GM21717 (cell line): ENCODE results near the gene CMTM2.
"Not testable (repeated sequence)": the region's sequence is repeated elsewhere in the genome, so short reads cannot be mapped to it uniquely, and the experiment has no call there.

ENCODE experiments used
- ATAC-seq: cut with Tn5 transposase; IDR thresholded peaks from one replicate; pipeline ENCODE4 v1.9.1; 2021; ENCODE audit warnings: mild to moderate bottlenecking, moderate library complexity; ENCODE audit not compliant: unreplicated experiment

The CMTM2 gene

DNA sequence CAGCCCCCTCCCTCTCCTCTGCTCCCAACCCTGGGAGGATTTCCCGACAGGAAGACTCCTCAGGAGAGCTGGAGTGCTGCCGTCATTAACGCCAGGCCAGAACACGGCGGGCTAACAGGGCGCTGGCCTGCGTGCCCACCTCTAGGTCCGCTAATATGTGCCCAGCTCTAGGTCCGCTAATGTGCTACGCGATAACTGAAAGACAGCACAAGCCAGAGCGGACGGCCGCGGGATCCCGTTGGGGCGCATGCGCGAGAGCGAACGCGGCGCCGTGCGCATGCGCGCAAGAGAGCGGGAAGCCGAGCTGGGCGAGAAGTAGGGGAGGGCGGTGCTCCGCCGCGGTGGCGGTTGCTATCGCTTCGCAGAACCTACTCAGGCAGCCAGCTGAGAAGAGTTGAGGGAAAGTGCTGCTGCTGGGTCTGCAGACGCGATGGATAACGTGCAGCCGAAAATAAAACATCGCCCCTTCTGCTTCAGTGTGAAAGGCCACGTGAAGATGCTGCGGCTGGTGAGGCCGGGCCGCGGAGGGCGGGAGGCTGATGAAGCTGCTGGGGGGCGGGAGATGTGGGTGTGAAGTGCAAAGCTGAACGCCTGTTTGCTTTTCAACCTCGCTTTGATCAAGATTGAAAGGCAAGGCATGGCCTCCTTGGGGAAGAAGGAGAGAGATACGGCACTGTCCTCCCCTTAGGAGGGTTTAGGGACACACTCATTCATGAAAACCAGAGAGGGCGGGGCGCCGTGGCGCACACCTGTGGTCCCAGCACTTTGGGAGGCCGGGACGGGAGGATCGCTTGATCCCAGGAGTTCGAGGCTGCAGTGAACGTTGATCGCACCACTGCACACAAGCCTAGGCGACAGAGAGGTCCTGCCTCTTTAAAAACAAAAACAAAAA, 26.7 kb upstream of the CMTM2 start, which contains the start of gene CKLF:
Gene CKLF (plus strand): TSS at position 291 of the 892 bp plus-strand sequence. CDS start 140 bp downstream, at position 431.
- peak; percentile 64 for ATAC-seq

DNA sequence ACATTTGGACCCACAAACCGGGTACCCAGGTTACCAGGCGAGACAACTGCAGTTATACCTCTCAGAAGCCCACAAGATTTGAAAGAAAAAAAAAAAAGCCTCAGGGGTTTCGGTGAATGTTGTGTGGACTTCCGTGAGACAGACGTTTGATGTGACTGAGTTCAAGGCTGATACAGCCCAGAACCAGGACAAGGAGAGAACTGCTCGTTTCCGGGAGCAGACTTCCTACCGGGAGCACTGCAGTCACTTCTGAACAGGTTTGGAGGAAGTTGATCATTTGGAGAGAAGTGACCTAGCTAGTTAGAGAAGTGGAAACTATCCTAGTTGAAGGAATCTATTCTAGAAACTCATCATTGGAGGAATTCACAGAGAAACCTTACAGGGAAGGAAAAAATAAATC, 26.0 kb upstream of the CMTM2 start:
- no peak for ATAC-seq

DNA sequence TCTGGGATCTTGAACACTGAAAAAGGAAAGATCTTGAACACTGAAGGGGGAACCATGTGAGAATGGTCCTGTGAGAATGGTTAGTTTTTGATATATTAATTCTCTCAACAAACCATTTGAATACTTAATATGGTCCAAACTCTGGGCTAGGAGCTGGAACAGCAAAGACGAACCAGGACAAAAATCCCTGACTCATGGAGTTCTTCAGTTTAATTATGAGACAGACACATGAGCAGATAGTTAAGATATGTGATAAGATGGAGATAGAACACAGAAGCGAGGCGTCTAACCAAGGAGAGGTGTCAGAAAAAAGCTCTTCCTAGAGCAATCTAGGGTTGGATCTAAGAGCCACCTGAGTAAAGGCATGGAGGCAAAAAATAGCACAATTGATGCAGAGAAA, 25.2 kb upstream of the CMTM2 start:
- ATAC-seq, result no peak

DNA sequence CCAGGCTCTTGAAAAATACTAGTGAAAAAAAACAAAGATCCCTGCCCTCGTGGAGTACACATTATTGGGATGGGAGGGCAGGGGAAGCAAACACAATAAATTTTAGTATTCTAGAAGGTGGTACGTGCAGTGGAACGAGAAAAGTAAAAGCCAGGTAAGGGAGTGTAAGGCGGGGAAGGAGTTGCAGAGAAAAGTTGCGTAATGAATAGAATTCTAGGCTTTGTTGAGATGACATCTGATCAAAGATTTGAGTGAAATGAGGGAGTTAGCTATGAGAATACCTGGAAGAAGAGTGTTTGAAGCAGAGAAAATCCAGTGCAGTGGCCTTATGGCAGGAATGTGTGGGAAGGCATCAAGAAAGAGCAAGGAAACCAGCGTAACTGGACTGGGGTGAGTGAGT, 24.8 kb upstream of the CMTM2 start:
- ATAC-seq, result no peak

DNA sequence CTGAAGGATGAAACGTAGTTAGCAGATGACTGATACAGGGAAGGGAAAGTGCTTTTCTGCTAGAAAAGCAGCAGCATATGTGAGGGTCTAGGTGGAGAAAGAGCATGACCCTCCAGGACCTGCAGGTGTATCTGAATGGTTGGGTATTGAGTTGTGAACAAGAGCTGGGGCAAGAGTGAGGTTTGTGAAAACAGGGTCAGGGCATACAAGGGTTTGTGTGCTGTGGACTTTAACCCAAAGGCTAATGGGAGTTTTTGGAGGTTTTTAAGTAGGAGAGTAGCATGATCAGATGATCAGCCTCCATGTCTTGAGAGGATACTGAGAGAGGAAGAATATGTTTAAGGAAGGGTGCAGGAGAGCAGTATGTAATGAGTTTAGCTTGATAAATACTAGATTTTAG, 19.2 kb upstream of the CMTM2 start:
- ATAC-seq, result no peak

DNA sequence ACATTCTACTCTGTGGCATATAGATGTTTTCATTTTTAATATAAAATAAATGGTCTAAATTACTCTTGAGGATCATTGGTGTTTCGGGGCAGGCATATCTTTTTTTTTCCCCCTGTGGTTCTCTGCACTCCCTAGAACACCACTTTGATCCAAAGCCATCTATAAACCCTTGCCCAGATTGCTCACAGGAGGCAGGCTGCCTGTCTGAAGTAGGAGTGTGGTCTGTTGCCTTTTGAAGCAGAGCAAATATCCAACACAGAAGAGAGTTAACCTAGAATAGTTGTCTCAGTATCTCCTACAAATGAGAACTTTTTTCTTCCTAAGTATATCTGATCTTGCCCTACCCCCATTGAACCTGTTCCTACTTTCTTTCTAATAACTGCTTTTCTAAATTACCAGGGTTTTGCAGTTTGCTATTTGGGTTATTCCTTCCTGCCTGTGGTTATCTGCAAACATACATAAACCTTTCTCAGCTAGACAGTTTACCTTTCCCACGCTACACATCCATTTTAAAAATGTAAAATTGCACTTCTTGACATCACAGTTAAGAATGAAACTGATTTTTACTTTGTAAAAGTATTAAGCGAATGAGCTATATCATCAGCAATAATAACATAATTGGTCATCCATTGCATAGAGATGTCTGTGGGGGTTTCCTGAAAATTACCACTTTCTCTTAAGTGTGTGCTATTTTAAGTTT, 17.7 kb upstream of the CMTM2 start:
- ATAC-seq, result no peak

DNA sequence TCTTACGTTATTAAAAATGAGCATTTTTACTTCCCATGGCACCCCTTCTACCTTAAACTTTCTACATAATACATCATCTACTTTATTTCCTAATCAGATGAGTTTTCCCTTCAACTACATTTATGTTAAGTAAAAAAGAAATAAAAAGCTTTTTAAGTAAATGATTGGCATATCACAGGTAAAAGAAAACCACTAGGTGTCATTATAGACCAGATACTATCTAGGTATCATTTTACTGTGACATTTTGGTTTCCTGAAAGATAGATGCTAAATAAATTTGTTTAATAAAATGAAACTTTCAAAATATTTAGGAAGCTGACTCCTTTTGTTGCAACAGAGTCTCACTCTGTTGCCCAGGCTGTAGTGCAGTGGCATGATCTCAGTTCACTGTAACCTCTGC, 16.9 kb upstream of the CMTM2 start:
- no peak for ATAC-seq

DNA sequence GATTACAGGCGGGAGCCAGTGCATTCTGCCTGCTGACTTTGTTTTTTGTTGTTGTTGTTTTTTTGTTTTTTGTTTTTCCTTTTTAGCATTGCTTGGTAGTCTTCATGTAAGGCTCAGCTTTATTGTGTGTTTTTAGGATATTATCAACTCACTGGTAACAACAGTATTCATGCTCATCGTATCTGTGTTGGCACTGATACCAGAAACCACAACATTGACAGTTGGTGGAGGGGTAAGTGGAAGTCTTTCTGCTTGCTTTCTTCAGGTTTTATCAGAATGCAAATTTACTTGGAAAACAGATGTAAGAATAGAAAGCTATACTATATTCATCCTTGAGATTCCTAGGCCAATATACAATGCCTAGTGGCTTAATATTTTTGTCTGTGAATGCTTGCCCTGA, 16.3 kb upstream of the CMTM2 start:
- ATAC-seq, result no peak

DNA sequence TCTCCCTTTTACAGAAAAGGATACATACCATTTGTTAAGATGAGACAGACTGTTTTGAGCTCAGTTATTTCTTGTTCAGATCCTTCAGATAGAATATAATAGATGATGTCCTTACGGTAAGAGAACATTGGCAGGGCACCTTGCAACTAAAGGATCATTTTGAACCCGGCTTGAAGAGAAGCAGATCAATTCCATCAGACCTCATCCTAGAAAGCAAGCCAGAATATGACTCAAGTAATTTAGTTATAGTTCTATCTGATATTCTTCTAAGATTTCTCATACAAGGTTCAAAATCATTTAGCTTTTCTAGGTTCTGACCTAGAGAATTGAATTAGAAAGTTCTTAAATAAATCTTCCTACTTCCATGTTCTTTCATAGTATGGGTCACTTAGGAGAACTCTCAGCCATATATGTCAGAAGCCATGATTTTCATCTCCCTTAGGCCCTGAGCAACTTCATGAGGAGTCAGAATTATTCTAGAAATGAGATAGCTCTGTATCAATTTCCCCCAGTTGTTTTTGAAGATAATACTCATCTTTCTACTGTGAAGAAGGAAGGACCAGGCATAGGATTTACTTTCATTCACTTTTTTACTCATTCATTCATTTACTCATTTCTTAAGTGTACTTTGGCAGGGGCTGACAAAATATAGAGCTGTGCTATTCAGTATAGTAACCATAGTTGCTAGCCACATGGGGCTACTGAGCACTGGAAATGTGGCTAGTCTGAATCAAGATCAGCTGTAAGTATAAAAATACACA, 15.5 kb upstream of the CMTM2 start:
- ATAC-seq, result no peak

DNA sequence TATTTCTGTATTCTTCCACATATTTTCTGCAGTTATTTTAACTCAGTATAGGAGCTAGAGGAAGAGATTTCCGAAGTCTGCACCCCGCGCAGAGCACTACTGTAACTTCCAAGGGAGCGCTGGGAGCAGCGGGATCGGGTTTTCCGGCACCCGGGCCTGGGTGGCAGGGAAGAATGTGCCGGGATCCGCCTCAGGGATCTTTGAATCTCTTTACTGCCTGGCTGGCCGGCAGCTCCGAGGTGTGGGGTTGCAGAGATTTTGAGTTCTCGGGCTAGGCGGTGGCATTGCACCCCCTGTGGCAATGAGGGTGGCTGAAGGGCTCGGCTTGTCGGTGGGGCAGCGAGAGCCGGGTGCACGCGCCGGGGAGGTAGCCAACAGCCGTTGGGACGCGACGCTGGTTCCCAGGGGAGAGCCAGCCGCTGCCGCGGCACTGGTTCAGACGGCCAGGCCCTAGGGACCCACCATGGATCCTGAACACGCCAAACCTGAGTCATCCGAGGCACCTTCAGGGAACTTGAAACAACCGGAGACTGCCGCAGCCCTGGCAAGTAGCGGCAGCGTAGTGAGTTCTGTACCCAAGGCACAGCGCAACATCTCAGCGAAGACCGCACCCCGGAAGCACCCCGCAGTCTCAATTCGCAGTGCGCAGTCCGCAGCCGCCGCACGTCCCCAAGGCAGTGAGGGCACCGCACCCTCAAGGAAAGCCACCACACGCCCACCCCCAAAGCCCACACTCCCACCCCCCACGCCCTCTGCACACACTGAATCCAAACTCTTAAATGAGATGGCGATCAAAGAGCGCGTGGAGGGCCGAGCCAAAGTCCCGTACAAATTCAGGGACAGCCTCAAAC, 13.0 kb upstream of the CMTM2 start, which contains the start of gene CMTM1:
Gene CMTM1 (plus strand): TSS at position 389 of the 851 bp plus-strand sequence. CDS start 75 bp downstream, at position 464.
- no peak for ATAC-seq

DNA sequence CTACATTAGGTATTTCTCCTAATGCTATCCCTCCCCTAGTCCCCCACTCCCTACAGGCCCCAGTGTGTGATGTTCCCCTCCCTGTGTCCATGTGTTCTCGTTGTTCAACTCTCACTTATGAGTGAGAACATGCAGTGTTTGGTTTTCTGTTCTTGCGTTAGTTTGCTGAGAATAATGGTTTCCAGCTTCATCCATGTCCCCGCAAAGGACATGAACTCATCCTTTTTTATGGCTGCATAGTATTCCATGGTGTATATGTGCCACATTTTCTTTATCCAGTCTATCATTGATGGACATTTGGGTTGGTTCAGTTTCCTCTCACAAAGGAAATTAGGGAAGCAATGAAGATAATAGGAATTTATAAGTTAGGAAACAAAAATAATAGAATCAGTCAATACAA, 12.0 kb upstream of the CMTM2 start:
- ATAC-seq, result not testable (repeated sequence)

DNA sequence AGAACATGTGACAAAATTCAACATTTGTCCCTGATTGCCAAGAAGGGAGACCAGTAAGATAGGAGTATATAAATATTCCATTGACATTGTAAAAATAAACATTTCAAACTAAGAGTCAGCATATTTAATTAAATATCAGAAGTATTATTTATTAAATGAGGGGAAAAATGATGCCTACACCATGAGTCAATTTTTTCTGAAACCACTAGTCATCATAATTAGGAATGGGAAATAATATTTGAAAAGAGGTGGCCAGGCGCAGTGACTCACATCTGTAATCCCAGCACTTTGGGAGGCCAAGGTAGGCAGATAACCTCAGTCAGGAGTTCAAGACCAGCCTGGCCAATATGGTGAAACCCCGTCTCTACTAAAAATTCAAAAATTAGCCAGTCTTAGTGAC, 10.9 kb upstream of the CMTM2 start:
- no peak for ATAC-seq

DNA sequence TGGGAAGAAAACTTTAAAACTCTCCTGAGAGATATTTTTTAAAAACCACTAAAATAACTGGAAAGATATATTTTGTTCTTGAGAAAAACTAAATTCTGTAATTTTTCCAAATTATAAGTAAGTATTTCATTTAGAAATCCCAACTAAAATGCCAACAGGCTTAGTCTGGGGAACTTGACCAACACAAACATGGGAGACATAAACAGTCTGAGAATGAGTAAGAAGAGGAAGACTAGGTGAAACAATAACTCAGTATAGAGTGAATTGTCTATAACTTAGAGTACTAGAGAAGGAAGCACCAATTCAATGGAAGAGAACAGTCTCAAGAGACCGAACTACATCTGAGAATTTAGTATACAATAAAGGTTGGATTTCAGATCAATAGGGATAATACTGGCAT, 10.1 kb upstream of the CMTM2 start:
- no peak for ATAC-seq

DNA sequence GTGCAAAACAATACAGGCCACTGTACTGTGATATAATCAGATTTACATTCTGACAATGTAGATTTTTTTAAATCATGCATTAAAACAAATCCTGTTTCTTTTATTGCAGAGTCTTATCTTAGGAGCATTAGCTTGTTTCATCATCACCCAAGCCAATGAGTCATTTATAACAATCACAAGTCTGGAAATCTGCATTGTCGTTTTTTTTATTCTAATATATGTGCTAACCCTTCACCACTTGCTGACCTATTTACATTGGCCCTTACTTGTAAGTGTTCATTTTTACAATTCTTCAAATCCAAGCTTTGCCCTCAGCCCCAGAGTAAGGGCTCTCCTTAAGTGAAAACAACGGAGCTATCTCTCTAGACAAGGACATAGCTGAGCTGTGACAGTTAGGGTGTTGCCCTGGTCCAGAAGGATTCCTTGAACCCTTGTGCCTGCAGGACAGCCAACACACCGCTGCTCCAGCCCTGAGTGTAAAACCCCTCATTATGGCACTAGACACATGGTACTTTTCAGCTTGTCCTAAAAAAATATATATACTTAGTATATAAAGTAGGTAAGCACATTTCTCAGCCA, 9.3 kb upstream of the CMTM2 start:
- no peak for ATAC-seq

DNA sequence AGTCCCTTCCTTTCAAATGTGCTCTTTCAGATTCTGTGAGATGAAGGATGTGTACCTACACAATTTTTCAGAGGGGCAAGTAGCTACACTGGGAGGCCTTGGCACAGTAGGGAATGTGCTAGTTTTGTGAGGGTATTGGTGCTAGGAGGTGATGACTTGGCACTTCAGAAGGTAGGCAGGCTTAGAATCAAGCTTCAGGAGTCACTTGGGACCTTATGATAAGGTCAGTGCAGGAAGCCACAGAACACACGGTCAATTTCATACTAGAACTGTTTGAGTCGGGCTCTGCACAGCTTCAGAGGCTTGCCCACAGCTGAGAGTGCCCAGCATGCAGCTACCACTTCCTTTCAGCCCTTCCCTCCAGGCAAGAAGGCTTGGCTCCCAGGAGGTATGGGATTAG, 6.9 kb upstream of the CMTM2 start:
- no peak for ATAC-seq

DNA sequence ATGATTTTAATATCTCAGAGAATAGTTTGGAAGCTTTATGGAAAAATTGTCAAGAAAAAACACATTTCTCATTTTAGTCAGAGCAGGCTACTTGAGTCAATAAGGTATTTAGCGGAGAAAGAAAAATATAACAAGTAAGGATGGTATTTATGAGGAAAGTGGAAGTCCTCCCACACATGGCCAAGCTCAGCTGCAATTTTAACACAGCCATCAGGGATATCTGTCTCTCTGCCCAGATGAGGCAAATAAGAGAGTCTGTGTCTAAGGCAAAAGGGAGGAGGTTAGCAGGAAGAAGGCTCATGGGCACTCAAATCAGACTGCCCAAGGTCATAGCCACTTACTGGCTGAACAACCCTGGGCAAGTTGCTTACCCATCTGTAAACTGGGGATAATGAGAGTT, 5.2 kb upstream of the CMTM2 start:
- no peak for ATAC-seq

DNA sequence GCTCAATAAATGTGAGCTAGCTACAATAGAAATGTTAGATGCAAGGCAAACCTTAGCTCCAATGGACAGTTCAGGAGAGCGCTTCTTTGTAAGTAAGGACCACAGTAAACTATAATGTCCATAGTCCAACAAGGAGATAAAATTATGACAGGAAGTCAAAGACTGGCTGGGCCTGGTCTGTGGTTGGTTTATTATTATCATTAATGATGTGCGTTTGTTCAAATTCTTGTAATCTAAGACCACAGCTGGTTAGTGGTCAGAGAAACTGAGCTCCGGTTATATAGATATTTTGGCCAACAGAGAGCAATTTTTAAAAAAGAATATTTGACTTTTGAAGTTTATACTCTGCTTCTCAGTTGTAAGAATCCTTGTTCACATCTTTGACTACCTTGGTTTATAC, 4.7 kb upstream of the CMTM2 start:
- no peak for ATAC-seq

DNA sequence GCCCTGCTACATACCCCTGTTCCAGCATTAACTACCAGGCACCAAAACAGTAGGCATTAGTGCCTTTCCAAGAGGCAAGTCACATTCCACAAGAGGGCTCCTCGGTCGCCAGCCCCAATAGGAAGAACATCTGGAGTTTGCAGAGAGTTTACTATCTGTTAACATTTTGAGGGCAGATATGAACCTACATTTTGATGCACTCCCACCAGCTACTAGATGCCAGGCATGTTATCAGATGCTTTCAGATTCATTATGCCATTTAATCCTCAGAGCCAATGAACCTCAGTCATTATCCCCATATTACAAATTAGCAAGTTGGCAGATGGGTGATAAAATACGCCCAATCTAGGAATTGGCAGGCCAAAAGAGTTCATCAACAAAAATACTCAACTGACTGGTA, 4.2 kb upstream of the CMTM2 start:
- ATAC-seq, result no peak

DNA sequence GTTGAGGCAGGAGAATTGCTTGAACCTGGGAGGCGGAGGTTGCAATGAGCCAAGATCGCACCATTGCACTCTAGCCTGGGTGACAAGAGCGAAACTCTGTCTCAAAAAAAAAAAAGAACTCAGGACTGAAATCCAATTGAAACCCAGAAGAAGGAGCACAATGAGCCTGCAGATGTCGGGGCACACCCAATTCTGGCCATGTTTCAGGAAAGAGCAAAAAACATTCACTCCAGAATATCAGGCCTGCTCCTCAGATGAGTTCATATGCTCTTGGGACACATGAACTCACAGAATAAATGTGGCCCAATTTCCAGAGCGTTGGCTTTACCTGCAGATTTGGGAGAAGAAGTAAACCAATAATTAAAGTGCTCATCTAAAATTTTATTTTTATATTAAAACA, 3.0 kb upstream of the CMTM2 start:
- ATAC-seq, result no peak

DNA sequence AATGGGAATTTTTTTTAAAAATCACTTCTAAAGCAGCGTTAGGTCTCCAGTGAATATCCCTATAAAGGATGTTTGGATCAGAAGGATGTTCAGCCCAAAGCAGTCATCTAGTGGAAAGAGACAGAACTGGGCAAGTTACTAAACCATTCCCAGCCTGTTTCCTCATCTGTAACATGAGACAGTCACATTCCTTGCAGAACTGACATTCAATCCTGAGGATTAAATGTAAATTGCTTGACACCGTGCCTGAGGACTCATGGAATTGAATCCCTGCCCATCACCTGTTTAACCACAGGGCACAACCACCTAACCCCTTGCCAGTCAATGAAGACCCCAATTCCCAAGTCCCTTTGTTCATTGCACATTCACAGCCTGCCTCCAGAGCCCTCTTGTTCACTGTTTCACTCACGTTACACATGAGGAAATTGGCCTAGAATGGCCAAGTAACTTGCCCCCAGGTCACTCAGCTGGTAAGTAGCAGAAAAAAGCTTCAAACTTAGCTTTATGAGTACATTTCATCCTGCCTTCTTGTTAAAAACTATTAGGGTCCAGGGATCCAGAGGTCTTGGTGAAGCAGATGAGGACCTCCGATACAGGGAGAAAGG, 1.4 kb downstream of the CMTM2 start:
- ATAC-seq, result no peak
